ENCODE data around the gene KRT34. TPM values are rescaled to one million over a fixed set of nuclear protein-coding genes. Genes with fewer than 3 reads are reported as not detected.

Gene KRT34
- total and polyA plus RNA-seq, 7 donors, result not detected

DNA sequence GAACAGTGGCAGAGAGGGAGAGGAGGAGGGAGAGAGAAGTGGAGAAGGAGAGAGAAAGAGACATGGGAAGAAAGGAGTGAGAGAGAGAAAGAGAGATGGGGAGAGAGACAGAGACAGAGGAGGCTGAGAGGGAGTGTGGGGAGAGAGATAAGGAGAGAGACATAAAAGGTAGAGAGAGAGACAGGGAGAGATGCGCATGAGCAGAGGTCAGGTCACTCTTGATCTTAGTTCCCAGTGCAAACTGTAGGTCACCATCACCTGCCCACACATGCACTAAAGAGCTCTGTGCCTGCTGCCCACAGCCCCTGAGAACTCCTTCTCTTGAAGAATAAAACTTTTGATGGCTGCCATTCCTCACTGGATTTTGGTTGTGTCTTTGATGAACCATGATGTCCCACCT, 46.4 kb downstream of the KRT34 start:
- WGBS, 2 donors, result 88 to 98% methylated on average over 1 of the region's 1 CpG
- H3K4me1 ChIP-seq, result no peaks in the 10 kb centered on the region
- H3K4me3 ChIP-seq, result no peak overlapping the region
- no peak overlapping the region for H3K27ac ChIP-seq
- H3K9me3 ChIP-seq, result no peaks in the 10 kb centered on the region
- H3K36me3 ChIP-seq, result no peaks in the 10 kb centered on the region
- H3K27me3 ChIP-seq, result no peaks in the 10 kb centered on the region
- DNase-seq, result no peak
- intact Hi-C loops (cut with DNase I), result no loop called here
- TF ChIP-seq EP300 (IDR thresholded peaks at IDR 0.05), result no peak
- TF ChIP-seq POLR2AphosphoS5 (IDR thresholded peaks at IDR 0.05), result no peak
- TF ChIP-seq, protein P1, sequence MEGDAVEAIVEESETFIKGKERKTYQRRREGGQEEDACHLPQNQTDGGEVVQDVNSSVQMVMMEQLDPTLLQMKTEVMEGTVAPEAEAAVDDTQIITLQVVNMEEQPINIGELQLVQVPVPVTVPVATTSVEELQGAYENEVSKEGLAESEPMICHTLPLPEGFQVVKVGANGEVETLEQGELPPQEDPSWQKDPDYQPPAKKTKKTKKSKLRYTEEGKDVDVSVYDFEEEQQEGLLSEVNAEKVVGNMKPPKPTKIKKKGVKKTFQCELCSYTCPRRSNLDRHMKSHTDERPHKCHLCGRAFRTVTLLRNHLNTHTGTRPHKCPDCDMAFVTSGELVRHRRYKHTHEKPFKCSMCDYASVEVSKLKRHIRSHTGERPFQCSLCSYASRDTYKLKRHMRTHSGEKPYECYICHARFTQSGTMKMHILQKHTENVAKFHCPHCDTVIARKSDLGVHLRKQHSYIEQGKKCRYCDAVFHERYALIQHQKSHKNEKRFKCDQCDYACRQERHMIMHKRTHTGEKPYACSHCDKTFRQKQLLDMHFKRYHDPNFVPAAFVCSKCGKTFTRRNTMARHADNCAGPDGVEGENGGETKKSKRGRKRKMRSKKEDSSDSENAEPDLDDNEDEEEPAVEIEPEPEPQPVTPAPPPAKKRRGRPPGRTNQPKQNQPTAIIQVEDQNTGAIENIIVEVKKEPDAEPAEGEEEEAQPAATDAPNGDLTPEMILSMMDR (IDR thresholded peaks at IDR 0.05), result no peak
- TF ChIP-seq POLR2A (IDR thresholded peaks at IDR 0.05), result no peak

DNA sequence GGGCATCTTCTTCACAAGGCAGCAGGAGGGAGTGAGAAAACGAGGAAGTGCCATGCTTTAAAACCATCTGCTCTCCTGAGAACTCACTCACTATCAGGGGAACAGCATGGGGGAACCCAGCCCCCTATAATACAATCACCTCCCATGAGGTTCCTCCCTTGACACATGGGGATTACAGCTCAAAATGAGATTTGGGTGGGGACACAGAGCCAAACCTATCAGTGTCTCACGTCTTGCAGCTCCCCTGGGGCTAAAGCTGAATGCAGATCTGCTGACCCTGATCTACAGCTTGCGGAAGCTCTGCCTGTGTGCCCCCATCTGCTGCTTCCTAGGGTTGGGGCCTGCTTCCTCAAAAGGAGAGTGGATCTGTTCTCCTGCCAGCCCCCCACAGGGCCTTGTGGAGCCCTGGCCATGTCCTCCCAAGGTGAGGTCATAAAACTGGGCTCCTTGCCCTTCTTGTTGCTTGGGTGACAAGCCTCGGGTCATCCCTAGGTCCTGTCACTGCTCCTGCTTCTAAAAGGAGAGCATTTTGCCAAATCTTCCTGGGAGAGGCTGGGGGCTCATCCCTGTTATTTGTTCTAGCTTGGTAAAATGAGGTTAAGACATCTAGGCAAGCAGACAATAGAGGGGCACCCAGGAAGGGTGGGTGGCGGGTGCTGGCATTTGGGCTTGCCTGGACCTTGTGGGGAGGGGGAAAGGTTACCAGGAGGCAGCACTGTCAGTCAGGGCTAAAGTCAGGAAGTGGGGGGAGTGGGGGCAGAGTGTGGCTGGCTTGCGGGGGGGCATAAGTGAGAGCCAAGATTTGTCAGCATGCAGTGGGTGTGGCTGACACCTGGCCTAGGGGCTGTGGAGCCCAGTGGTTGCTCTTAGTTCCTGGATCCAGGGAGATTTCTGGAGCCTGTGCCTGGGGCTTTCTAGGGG, 47.5 kb downstream of the KRT34 start:
- H3K36me3 ChIP-seq, result no peaks in the 10 kb centered on the region
- TF ChIP-seq POLR2A (IDR thresholded peaks at IDR 0.05) (no peak), EP300 (IDR thresholded peaks at IDR 0.05) (no peak), POLR2AphosphoS5 (IDR thresholded peaks at IDR 0.05) (no peak)
- TF ChIP-seq, protein P1 (IDR thresholded peaks at IDR 0.05), result no peak
- no peaks in the 10 kb centered on the region for H3K4me1 ChIP-seq
- H3K27ac ChIP-seq, result no peak overlapping the region
- no peak for DNase-seq
- no peaks in the 10 kb centered on the region for H3K9me3 ChIP-seq
- no peaks in the 10 kb centered on the region for H3K27me3 ChIP-seq
- intact Hi-C loops (cut with DNase I), result no loop called here
- H3K4me3 ChIP-seq, result no peak overlapping the region
- WGBS, 2 donors, result 76 to 79% methylated on average over 6 of the region's 6 CpGs

DNA sequence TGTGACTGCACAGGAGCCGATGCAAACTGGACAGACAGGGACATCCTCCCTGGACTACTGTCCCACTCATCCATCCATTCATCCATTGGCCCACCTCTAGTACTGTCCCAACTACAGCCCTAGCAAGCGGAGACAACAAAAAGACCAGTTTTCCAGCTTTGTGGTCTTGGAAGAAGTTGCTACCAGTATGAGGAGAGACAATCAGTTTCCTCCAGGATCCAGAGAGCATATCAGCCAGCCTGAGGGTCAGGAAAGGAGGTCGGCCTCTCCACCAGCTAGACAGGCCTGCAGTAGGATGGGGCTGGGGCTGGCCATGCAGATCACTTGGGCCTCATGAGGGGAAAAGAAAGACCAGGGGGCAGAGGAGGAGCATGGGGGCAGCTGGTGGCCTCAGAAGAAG, 48.3 kb downstream of the KRT34 start:
- no peaks in the 10 kb centered on the region for H3K36me3 ChIP-seq
- H3K4me3 ChIP-seq, result no peak overlapping the region
- no peak for DNase-seq
- H3K4me1 ChIP-seq, result no peaks in the 10 kb centered on the region
- TF ChIP-seq POLR2AphosphoS5 (IDR thresholded peaks at IDR 0.05) (no peak), EP300 (IDR thresholded peaks at IDR 0.05) (no peak), POLR2A (IDR thresholded peaks at IDR 0.05) (no peak)
- TF ChIP-seq, protein P1 (IDR thresholded peaks at IDR 0.05), result no peak
- intact Hi-C loops (cut with DNase I), result no loop called here
- 93 to 96% methylated on average over 3 of the region's 3 CpGs for WGBS, 2 donors
- H3K27me3 ChIP-seq, result no peaks in the 10 kb centered on the region
- no peak overlapping the region for H3K27ac ChIP-seq
- H3K9me3 ChIP-seq, result no peaks in the 10 kb centered on the region

DNA sequence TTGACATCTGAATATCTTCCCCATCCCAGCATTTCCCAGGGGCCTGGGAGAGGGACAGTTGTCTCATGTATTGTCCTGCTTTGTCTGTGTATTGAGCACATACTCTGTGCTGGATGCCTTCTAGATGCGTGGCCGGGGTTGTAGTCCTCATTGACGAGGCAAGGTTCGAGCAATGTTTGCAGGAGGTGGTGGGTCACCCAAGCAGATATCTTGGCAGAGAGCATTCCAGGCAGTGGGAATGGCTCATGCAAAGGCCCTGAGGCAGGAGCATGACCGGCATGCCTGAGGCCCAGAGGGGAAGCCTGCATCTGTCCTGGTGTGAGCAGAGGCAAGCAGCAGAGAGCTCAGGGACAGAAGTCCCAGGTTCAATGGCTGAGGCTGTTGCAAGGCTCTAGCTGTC, 49.0 kb downstream of the KRT34 start:
- WGBS, 2 donors, result 96 to 98% methylated on average over 5 of the region's 5 CpGs
- Histone ChIP-seq H3K9me3 (no peaks in the 10 kb centered on the region), H3K27me3 (no peaks in the 10 kb centered on the region), H3K36me3 (no peaks in the 10 kb centered on the region), H3K27ac (no peak overlapping the region), H3K4me1 (no peaks in the 10 kb centered on the region), H3K4me3 (no peak overlapping the region)
- intact Hi-C loops (cut with DNase I), result no loop called here
- TF ChIP-seq POLR2A (IDR thresholded peaks at IDR 0.05) (no peak), EP300 (IDR thresholded peaks at IDR 0.05) (no peak), POLR2AphosphoS5 (IDR thresholded peaks at IDR 0.05) (no peak)
- TF ChIP-seq, protein P1 (IDR thresholded peaks at IDR 0.05), result no peak
- DNase-seq, result no peak
